ENCODE data around the gene CLCNKA.

Gene CLCNKA

DNA sequence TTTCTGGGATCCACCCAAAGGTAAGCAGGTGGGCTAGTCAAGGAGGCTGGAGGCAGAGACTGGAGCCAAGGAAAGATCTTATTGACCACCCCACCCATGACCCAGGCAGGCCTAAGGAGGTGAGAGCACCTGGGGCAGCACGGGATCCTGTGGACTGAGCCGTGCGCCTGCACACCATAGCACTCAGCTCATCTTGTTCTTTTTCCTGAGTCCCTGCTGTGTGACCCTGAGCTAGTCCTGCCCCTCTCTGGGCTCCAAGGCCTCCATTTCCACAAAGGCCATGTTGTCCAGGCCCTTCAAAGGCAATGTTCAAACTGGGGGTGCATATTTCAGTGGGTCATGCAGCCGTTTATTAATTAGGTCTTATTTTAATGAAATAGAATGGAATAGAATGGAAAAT lies 44.4 kb downstream of the CLCNKA start:
- Histone ChIP-seq H3K36me3 (ENCODE audit: control insufficient read depth, insufficient read depth, low read length) (no peaks in the 10 kb centered on the region), H3K4me3 (ENCODE audit: low read length) (no peak overlapping the region), H3K27ac (ENCODE audit: low read depth, low read length) (no peak overlapping the region), H3K4me1 (ENCODE audit: control insufficient read depth, insufficient read depth, low read length) (no peaks in the 10 kb centered on the region), H3K27me3 (ENCODE audit: control insufficient read depth, insufficient read depth, low read length) (no peaks in the 10 kb centered on the region), H3K9ac (ENCODE audit: low read length) (no peak overlapping the region)

DNA sequence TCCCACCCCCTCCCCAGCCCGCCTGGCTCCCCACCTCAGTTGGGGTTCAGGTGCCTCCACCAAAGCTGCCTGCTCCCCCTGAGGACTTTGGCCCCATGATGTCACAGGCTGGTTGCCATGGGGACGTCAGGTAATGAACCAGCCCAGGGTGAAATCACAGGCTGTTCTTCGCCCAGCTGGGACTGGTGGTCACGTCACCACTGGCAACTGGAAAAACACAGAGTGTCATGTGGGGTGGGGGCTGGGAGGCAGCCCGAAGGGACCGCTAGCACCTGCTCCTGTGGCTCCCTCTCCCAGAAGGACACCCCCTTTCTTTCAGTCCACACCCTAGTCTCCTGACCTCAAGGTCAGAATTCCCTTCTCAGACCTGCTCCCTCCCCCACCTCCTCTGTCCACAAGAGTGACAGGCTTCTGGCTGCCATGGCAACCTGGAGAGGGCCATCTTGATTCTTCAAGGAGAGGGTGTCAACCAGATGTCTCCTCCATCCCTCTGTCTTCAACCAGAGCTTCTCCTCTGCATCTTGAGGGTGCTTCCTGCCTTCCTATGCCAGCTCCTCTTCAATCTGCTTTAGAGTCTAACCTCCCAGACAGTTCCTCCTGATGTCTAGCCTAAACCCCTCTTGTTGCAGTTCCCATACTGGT lies 45.4 kb downstream of the CLCNKA start:
- no peaks in the 10 kb centered on the region for H3K27me3 ChIP-seq (ENCODE audit: control insufficient read depth, insufficient read depth, low read length)
- no peak overlapping the region for H3K27ac ChIP-seq (ENCODE audit: low read depth, low read length)
- H3K36me3 ChIP-seq (ENCODE audit: control insufficient read depth, insufficient read depth, low read length): no peaks in the 10 kb centered on the region
- no peak overlapping the region for H3K9ac ChIP-seq (ENCODE audit: low read length)
- H3K4me3 ChIP-seq (ENCODE audit: low read length): no peak overlapping the region
- H3K4me1 ChIP-seq (ENCODE audit: control insufficient read depth, insufficient read depth, low read length): no peaks in the 10 kb centered on the region

DNA sequence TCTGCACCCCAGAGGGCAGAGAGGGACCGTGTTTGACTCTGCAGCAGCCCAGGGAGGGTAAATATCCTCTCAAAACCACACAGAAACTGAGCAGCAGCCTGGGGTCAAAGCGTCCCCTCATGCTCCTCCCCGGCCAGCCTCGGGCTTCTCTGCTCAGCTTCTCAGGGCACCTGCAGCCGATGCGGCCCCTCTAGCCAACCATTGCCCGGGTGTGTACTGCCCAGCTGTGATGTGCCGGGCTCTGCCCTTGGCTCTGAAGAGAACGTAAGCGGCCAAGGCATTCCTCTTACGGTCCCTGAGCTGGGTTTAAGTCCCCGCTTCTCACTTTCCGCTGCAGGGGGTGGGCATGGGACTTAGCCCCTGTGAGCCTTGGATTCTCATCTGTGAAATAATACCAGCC lies 46.1 kb downstream of the CLCNKA start:
- Histone ChIP-seq H3K36me3 (ENCODE audit: control insufficient read depth, insufficient read depth, low read length) (no peaks in the 10 kb centered on the region), H3K27me3 (ENCODE audit: control insufficient read depth, insufficient read depth, low read length) (peaks cover 2% of the 10 kb centered on the region), H3K4me1 (ENCODE audit: control insufficient read depth, insufficient read depth, low read length) (no peaks in the 10 kb centered on the region), H3K9ac (ENCODE audit: low read length) (no peak overlapping the region), H3K4me3 (ENCODE audit: low read length) (no peak overlapping the region), H3K27ac (ENCODE audit: low read depth, low read length) (no peak overlapping the region)

DNA sequence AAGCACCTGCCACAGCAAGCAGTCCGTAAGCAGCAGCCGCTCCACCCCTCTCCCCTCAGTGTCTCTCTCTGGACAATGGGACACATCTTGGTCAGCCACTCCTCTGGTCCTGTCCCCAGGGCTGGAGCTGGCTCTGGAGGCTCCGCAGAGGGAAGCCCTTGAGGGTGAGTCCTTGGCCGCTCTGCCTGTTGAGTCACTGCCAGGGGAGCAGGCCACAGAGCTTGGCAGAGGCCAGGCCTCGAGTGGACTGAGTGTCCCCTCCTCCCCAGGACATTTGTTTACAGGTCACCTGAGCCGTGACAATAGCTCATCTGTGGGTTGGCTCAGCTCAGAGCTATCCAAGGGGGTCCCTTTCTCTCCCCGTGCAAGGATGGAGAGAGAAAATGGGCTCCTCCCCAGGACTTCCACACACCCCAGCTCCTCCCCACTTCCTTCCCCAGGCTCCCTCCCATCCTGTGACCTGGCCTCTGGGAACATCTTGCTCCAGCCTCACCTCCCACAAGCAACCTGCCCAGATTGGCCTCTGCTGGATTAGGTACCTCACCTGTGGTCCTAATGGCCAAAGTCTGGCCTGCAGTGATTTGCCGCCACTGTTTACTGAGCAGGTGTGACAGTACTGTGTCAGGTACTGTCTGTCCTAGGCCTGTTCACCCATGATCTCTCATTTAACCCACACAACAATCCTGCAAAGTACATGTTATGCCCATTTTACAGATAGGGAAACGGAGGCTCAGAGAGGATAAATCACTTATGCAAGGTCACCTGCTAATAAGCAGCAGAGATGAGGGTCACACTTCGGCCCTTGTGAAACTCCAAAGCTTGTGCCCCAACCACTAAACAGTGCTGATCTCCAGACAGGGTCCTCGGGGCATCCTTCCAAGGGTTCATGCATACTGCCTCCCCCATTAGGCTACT lies 46.8 kb downstream of the CLCNKA start:
- H3K27me3 ChIP-seq (ENCODE audit: control insufficient read depth, insufficient read depth, low read length): peaks cover 3% of the 10 kb centered on the region
- no peak overlapping the region for H3K4me3 ChIP-seq (ENCODE audit: low read length)
- no peak overlapping the region for H3K27ac ChIP-seq (ENCODE audit: low read depth, low read length)
- H3K9ac ChIP-seq (ENCODE audit: low read length): no peak overlapping the region
- no peaks in the 10 kb centered on the region for H3K36me3 ChIP-seq (ENCODE audit: control insufficient read depth, insufficient read depth, low read length)
- H3K4me1 ChIP-seq (ENCODE audit: control insufficient read depth, insufficient read depth, low read length): no peaks in the 10 kb centered on the region

DNA sequence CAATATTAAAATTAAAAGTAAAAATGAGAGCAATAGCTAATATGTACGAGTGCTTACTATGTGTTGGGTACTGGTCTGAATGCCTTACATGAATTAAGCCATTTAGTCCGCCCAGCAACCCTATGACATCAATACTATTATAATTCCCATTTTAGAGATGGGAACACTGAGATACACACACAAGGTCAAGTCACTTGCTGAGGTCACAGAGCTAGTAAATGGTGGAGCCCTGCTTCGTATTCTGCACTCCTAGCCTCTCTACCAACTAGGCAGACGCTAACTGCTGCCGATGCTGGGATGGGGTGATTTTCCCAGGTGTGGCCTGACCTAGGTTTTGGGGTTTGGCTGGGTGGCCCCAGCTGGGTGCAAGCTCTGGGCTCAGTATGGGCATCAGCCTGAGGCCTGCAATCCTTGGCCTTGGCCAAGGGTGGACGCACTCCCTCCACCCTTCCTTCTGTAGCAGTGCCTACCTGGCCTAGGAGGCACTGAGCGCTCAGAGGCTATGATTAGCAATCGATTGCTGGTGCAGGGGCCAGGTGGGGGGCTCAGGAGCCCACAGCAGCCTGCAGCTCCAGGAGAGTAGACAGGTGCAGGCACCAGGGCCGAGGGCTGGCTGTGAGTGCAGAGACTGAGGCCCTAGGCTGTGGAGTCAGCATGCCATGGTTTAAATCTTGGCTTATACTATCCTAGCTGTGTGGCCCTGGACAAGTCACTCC lies 49.0 kb downstream of the CLCNKA start:
- no peak overlapping the region for H3K27ac ChIP-seq (ENCODE audit: low read depth, low read length)
- H3K4me1 ChIP-seq (ENCODE audit: control insufficient read depth, insufficient read depth, low read length): no peaks in the 10 kb centered on the region
- H3K36me3 ChIP-seq (ENCODE audit: control insufficient read depth, insufficient read depth, low read length): no peaks in the 10 kb centered on the region
- H3K27me3 ChIP-seq (ENCODE audit: control insufficient read depth, insufficient read depth, low read length): peaks cover 5% of the 10 kb centered on the region
- no peak overlapping the region for H3K9ac ChIP-seq (ENCODE audit: low read length)
- no peak overlapping the region for H3K4me3 ChIP-seq (ENCODE audit: low read length)

DNA sequence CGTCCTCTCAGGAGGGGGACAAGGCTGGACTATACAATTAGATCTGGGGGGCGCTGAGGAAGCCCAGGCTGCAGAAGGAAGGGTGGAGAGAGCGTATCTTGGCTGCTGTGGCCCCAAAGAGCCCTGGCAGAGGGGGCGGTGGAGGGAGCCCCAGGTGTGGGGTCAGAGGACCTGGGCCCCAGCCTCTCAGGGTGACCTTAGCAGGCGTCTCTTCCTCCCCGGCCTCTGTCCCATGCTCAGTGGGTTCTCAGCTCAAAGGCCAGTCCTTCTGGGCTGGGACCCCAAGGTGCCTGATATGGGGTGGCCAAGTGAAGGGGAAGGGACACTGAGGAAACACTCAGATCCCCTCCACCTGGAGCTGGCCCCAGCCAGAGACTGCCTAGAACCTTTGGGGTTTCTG lies 49.8 kb downstream of the CLCNKA start:
- H3K27me3 ChIP-seq (ENCODE audit: control insufficient read depth, insufficient read depth, low read length): peaks cover 5% of the 10 kb centered on the region
- H3K27ac ChIP-seq (ENCODE audit: low read depth, low read length): no peak overlapping the region
- no peak overlapping the region for H3K9ac ChIP-seq (ENCODE audit: low read length)
- H3K4me1 ChIP-seq (ENCODE audit: control insufficient read depth, insufficient read depth, low read length): no peaks in the 10 kb centered on the region
- no peaks in the 10 kb centered on the region for H3K36me3 ChIP-seq (ENCODE audit: control insufficient read depth, insufficient read depth, low read length)
- no peak overlapping the region for H3K4me3 ChIP-seq (ENCODE audit: low read length)

DNA sequence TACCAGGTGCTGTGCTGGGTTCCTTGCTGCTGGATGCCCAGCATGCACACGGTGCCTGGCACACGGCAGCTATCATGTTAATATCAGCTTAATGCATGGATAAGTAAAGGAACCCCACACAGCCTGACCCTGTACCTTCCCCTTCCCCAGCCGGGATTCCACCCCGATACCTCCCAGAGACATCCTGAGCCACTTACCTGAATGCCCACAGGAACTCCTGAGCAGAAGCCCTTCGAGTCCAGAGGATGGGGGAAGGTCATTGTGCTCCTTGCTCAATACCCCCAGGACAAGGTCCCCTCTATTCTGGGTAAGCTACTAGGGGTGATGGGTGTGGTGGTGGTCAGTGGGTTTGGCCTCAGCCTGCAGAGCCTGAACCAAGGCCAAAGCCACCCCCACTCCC lies 50.3 kb downstream of the CLCNKA start:
- no peaks in the 10 kb centered on the region for H3K36me3 ChIP-seq (ENCODE audit: control insufficient read depth, insufficient read depth, low read length)
- no peak overlapping the region for H3K9ac ChIP-seq (ENCODE audit: low read length)
- H3K27ac ChIP-seq (ENCODE audit: low read depth, low read length): no peak overlapping the region

DNA sequence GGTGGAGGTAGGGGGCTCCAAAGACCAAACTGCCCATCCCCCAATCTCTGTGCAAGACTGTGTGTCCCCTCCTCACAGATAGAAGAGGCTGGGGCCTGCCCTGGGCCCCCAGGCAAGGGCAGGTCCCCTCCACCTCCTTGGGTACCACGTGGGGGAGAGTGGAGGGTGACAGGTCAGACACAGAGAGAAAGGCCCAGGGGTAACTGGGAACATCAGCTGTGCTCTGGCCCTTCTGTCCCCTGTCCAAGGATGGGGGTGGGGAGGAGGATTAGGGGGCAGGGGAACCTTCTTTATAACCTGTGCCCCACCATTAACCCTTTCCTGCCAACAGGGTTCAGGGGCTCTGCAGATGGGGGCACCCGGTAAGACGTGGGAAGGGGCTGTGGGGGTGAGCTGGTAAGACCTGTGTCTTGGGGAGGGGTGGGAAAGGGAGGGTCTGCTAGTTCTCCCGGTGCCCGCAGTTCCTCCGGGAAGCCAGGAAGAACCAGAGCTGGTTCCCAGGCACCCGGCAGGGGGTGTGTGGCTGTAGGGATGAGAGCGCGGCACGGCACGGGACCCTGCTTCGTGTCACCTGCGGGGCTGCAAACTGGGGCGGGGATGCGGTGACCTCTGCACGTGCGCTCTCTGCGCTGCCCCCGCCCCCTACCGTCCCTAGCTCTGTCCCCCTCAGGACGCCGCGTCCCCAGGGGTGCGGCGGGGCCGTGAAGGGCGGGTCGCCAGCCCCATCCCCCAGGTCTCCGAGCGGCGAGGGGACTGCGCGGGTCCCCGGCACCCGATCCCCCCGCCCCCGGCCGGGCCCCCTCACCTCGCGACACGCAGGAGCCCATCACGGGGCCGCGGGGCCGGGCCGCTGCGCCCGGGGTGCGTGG lies 51.0 kb downstream of the CLCNKA start:
- Histone ChIP-seq H3K4me1 (ENCODE audit: control insufficient read depth, insufficient read depth, low read length) (no peaks in the 10 kb centered on the region), H3K9ac (ENCODE audit: low read length) (no peak overlapping the region), H3K4me3 (ENCODE audit: low read length) (peak overlapping the region; percentile 35), H3K27me3 (ENCODE audit: control insufficient read depth, insufficient read depth, low read length) (peaks cover 5% of the 10 kb centered on the region), H3K27ac (ENCODE audit: low read depth, low read length) (no peak overlapping the region), H3K36me3 (ENCODE audit: control insufficient read depth, insufficient read depth, low read length) (no peaks in the 10 kb centered on the region)

More for the DNA sequence above, 50.3 kb downstream of the CLCNKA start:
- Histone ChIP-seq H3K4me3 (ENCODE audit: low read length) (no peak overlapping the region), H3K4me1 (ENCODE audit: control insufficient read depth, insufficient read depth, low read length) (no peaks in the 10 kb centered on the region), H3K27me3 (ENCODE audit: control insufficient read depth, insufficient read depth, low read length) (peaks cover 5% of the 10 kb centered on the region)

DNA sequence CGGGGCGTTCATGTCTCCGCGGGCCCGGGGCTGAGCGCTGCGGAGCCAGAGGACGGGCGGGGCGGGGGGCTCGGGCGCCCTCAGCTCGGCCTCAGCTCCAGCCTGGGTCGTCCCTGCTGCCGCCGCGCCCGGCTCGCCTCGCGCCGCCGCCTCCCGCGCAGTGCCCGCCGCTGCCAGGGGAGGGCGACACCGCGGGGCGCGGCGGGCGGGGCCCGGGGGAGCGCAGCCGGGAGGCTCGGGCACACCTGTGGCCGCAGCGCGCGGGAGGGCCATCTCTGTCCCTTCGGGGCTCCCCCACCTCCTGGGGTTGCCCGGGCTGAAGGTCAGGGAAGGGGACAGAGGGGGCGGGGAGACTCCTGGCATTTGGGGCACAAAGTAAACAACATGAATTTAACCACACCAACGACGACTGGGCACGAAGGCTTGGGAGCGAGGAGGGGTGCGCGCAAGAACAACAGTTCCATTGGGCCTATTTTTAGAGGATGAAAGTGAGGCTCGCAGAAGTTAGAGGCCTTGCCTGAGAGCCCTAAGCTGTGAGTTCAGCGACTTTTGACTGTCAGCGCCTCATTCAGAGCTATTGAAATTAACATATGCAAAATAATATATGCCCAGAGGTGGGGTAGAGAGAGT lies 51.8 kb downstream of the CLCNKA start, which contains the start of gene FAM131C:
Gene FAM131C, minus strand, starts transcription at position 162 of the 630 bp plus-strand sequence. CDS start 209 bp downstream, outside the sequence.
- Histone ChIP-seq H3K4me1 (ENCODE audit: control insufficient read depth, insufficient read depth, low read length) (no peaks in the 10 kb centered on the region), H3K9ac (ENCODE audit: low read length) (no peak within 1 kb of the TSS)

DNA sequence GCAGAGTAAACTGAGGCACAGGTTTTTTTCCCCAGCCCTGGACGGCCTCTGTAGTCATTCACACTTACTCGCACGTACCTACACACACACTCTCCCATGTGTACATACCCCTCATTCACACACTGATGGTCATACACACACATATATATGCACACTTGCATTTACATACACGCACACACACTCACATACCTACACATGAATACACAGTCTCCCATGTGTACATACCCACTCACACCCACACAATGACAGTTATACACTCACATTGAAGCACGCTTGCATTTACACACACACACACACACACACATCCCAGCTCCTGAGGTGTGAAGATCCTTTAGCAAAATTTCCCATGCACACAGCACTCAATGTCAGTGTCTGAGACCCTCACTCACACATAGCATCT lies 52.4 kb downstream of the CLCNKA start:
- Histone ChIP-seq H3K36me3 (ENCODE audit: control insufficient read depth, insufficient read depth, low read length) (no peaks in the 10 kb centered on the region), H3K9ac (ENCODE audit: low read length) (no peak overlapping the region), H3K27ac (ENCODE audit: low read depth, low read length) (no peak overlapping the region), H3K27me3 (ENCODE audit: control insufficient read depth, insufficient read depth, low read length) (peaks cover 5% of the 10 kb centered on the region), H3K4me1 (ENCODE audit: control insufficient read depth, insufficient read depth, low read length) (peaks cover 4% of the 10 kb centered on the region), H3K4me3 (ENCODE audit: low read length) (peak overlapping the region; percentile 40)

More for the DNA sequence above, 51.8 kb downstream of the CLCNKA start, which contains the start of gene FAM131C:
- no peak within 1 kb of the TSS for H3K27ac ChIP-seq (ENCODE audit: low read depth, low read length)
- no peaks in the 10 kb centered on the region for H3K36me3 ChIP-seq (ENCODE audit: control insufficient read depth, insufficient read depth, low read length)
- peak within 1 kb of the TSS; percentile 40 for H3K4me3 ChIP-seq (ENCODE audit: low read length)
- H3K27me3 ChIP-seq (ENCODE audit: control insufficient read depth, insufficient read depth, low read length): peaks cover 5% of the 10 kb centered on the region

DNA sequence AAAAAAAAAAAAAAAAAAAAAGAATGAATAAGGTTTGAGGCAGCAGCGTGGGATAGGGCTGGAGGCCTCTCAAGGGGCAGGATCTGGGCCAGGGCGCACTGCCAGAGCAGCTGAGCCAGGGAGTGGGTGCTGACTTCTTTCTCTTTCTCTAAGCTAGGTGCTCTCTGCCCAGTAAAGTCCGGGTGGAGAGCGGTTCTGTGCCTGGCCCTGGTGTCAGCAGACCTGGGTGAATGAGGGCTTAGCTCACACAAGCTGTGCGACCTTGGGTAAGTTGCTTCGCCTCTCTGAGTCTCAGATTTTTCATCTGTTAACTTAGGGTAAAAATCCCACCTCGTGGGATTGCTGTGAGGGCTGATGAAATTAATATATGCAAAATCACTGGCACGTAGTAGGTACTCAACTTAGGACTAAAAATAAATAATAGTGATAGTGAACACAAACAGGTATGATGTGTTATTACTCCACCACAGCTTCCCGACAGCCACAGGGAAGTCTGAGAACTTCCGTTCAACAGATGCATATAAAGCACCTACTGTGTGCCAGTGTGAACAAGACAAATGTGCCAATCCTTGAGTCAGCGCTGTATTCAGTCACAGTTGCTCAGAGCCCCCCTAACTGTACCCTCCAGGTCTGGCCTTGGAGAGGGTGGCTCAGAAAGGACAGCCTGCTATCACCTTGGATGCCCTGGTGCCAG lies 53.6 kb downstream of the CLCNKA start:
- no peak overlapping the region for H3K4me3 ChIP-seq (ENCODE audit: low read length)
- H3K27me3 ChIP-seq (ENCODE audit: control insufficient read depth, insufficient read depth, low read length): peaks cover 5% of the 10 kb centered on the region
- H3K27ac ChIP-seq (ENCODE audit: low read depth, low read length): no peak overlapping the region
- H3K9ac ChIP-seq (ENCODE audit: low read length): no peak overlapping the region
- H3K36me3 ChIP-seq (ENCODE audit: control insufficient read depth, insufficient read depth, low read length): no peaks in the 10 kb centered on the region
- H3K4me1 ChIP-seq (ENCODE audit: control insufficient read depth, insufficient read depth, low read length): peaks cover 4% of the 10 kb centered on the region

All from rectal smooth muscle tissue (tissue), 1 donor.